Lower lobe of right lung (tissue), 2 donors: ENCODE data around the gene CMKLR1. TPM values are rescaled to one million over a fixed set of nuclear protein-coding genes. Genes with fewer than 3 reads are reported as not detected.
A peak's percentile ranks its signal among the peaks of the same experiment; 100 is the strongest.

ENCODE experiments used
- ATAC-seq, 2 donors: fragments of 200-7000 bp; cut with Tn5 transposase; one replicate each; pipeline ENCODE4 v1.9.1; 2020 to 2022; ENCODE audit warnings: mild to moderate bottlenecking in 2 of 2, moderate library complexity in 2 of 2
- DNase-seq: peaks from one replicate; pipeline ENCODE4 v3.0.0-alpha.2; 2020
- H3K27ac ChIP-seq: fragments of 200-600 bp; one replicate; pipeline ENCODE4 v1.8.0; 2022
- H3K27me3 ChIP-seq: fragments of 200-600 bp; one replicate; pipeline ENCODE4 v1.8.0; 2022; ENCODE audit warnings: low read depth
- H3K36me3 ChIP-seq: fragments of 200-600 bp; one replicate; pipeline ENCODE4 v1.8.0; 2022; ENCODE audit warnings: mild to moderate bottlenecking
- H3K4me1 ChIP-seq: fragments of 200-600 bp; one replicate; pipeline ENCODE4 v1.8.0; 2022
- H3K4me3 ChIP-seq: fragments of 200-600 bp; one replicate; pipeline ENCODE4 v1.8.0; 2022; ENCODE audit warnings: mild to moderate bottlenecking
- H3K9me3 ChIP-seq: fragments of 200-600 bp; one replicate; pipeline ENCODE4 v1.8.0; 2022
- intact Hi-C: fragments of 100-400 bp; cut with DNase I; formaldehyde crosslinking; loops from one replicate; pipeline ENCODE4 v1.11.0; 2022
- total RNA-seq: library from RNA; stranded (reverse); fragmentation: NEBNext Ultra II Directional; extraction: Animal tissue kit (Norgen Biotek cat#: 25700); gene quantifications from one replicate; pipeline ENCODE4 v1.2.1, GENCODE V29; 2021
- TF ChIP-seq, protein P1 (sequence below): fragments of 200-600 bp; IDR thresholded peaks from one replicate; pipeline ENCODE4 v1.8.0; 2022; ENCODE audit warnings: antibody characterized with exemption, mild to moderate bottlenecking
- donor health status: DM: no; HTN: yes; CAD: no; lungs with severe emphysema.

Gene CMKLR1
- total RNA-seq, 1 donor from 2014 or later: 25.6 TPM

DNA sequence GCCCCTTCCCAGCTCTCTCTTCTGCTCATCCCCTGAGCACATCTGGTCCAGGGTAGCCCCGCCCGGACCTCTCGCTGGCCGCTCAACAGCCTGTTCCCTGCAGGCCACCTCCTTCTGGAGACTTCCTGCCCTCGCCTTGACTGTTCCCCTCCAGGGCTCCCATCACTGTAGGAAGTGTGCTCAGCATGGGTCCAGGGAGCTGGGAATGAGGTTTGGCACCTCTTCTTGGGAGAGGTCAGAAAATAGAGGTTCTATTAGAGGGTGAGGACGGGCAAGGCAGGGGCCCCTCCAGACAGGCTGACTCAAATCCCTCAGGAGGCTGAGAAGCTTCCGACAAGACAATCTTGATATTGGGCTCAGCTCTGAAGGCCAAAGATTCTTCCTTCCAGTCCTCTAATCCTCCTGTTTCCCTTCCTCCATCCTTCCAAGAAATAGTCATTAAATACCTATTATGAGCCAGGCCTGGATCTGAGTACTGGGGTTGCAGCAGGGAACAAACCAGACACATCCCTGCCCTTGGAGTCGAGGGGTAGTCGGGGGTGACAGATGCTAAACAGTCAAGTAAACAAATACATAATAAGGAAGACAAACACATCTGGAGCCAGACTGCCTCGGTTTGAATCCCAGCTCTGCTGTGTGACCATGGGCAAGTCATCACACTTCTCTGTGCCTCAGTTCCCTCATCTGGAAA lies 30.6 kb downstream of the CMKLR1 start:
- TF ChIP-seq, protein P1, sequence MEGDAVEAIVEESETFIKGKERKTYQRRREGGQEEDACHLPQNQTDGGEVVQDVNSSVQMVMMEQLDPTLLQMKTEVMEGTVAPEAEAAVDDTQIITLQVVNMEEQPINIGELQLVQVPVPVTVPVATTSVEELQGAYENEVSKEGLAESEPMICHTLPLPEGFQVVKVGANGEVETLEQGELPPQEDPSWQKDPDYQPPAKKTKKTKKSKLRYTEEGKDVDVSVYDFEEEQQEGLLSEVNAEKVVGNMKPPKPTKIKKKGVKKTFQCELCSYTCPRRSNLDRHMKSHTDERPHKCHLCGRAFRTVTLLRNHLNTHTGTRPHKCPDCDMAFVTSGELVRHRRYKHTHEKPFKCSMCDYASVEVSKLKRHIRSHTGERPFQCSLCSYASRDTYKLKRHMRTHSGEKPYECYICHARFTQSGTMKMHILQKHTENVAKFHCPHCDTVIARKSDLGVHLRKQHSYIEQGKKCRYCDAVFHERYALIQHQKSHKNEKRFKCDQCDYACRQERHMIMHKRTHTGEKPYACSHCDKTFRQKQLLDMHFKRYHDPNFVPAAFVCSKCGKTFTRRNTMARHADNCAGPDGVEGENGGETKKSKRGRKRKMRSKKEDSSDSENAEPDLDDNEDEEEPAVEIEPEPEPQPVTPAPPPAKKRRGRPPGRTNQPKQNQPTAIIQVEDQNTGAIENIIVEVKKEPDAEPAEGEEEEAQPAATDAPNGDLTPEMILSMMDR: no peak
- H3K4me1 ChIP-seq: peaks cover 94% of the 10 kb centered on the region
- intact Hi-C loops: no loop called here
- no peaks in the 10 kb centered on the region for H3K27me3 ChIP-seq
- no peak overlapping the region for H3K4me3 ChIP-seq
- H3K27ac ChIP-seq: no peak overlapping the region
- ATAC-seq (no peak), DNase-seq (no peak)
- H3K36me3 ChIP-seq: no peaks in the 10 kb centered on the region
- H3K9me3 ChIP-seq: no peaks in the 10 kb centered on the region

DNA sequence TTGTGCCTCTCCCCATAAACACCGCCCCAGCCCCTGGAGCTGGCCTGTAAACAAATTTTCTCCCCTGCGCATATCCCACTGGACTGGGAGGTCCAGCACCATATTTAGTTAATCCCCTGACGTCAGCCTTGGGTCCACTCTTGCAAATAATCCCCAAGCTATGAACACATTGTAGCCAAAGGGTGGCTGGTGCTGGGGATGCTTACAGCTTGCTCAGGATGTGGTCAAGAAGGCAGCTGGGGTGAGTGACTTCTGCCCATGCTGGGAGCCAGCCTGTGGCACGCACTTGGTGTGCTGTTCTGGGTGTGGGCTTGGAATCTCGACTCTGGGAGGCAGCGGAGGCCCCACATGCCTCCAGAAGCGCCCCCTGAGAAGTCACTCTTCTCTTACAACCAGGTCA lies 32.1 kb downstream of the CMKLR1 start:
- Histone ChIP-seq H3K27ac (peak overlapping the region; percentile 85), H3K36me3 (no peaks in the 10 kb centered on the region), H3K4me3 (no peak overlapping the region), H3K4me1 (peaks cover 94% of the 10 kb centered on the region), H3K9me3 (no peaks in the 10 kb centered on the region), H3K27me3 (no peaks in the 10 kb centered on the region)
- intact Hi-C loops: no loop called here
- no peak for DNase-seq
- no peak for ATAC-seq
- TF ChIP-seq, protein P1: no peak

DNA sequence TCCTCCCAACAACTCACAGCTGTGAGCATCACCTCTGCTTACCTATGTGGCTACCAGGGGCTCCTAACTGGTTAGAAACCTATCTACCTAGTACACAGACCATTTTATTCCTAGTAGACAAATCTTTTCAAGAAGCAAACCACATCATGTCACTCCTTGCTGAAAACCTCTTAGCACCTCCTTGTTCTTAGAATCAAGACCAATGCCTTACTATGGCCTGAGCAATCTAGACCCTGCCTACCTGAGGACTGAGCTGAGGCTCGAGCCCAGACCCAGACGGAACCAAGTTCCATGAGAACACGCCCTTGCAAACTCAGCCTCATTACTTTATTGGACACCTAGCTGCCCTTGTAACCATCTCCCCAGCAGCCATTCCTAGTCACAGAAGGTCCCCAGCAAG lies 32.6 kb downstream of the CMKLR1 start:
- peak overlapping the region; percentile 85 for H3K27ac ChIP-seq
- DNase-seq (no peak), ATAC-seq (no peak)
- H3K27me3 ChIP-seq: no peaks in the 10 kb centered on the region
- no peak overlapping the region for H3K4me3 ChIP-seq
- H3K36me3 ChIP-seq: no peaks in the 10 kb centered on the region
- no peaks in the 10 kb centered on the region for H3K9me3 ChIP-seq
- intact Hi-C loops: no loop called here
- peaks cover 92% of the 10 kb centered on the region for H3K4me1 ChIP-seq
- TF ChIP-seq, protein P1: no peak

DNA sequence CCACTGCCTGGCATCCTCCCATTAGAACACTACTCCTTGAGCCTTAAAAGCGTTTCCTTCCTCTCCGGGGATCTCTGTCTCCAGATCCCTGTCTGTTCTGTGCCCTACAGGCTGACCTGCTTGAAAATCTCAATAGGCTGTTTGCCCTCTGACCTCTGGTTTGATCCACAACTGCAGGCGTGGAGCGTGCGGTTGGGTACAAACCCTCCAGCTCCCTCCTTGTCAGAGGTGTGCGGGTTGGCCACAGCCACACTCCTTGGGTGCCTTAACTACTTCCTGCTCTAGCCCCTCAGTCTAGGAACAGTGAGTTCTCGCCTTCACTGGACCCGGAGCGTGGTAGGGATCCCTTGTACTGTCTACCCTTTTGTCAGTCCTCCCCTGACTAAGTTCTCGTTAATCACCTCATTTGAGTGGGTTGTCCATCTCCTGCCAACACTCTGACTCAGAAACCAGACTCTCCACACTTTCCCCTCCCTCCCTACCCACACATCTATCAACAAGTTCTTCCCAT lies 33.1 kb downstream of the CMKLR1 start:
- ATAC-seq (peak; percentile 14 to 40), DNase-seq (no peak)
- H3K4me1 ChIP-seq: peaks cover 91% of the 10 kb centered on the region
- no peaks in the 10 kb centered on the region for H3K9me3 ChIP-seq
- TF ChIP-seq, protein P1: no peak
- intact Hi-C loops: no loop called here
- H3K27me3 ChIP-seq: no peaks in the 10 kb centered on the region
- peak overlapping the region; percentile 85 for H3K27ac ChIP-seq
- H3K36me3 ChIP-seq: no peaks in the 10 kb centered on the region
- peak overlapping the region; percentile 21 for H3K4me3 ChIP-seq

DNA sequence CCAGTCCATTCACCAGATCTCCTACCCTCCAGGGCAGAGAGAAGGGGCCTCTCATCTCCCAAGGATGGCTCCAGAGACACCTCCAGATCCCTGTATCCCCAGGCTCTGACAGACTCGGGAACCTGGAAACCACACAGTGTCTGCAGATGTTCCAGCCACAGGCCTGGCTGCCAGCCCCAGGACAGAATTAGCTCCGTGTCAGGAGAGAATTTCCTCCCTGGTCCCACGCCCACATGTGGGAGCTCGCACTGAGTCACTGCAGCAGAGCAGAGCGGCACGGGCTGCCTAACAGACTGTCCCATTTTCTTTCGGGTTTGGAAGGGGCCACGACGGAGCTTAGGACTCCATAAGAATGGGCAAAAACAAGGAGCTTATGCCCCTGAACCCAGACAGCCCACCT lies 33.6 kb downstream of the CMKLR1 start:
- Histone ChIP-seq H3K36me3 (no peaks in the 10 kb centered on the region), H3K27me3 (no peaks in the 10 kb centered on the region), H3K4me1 (peaks cover 91% of the 10 kb centered on the region), H3K9me3 (no peaks in the 10 kb centered on the region), H3K4me3 (peak overlapping the region; percentile 21), H3K27ac (peak overlapping the region; percentile 85)
- peak; percentile 83 for DNase-seq
- intact Hi-C loops: no loop called here
- TF ChIP-seq, protein P1: no peak
- peak; percentile 71 to 72 for ATAC-seq
